OCI-LY1 (cell line): ENCODE results near the gene PRR3.

Source experiments
- H2AFZ ChIP-seq: fragments of 200-600 bp; sonication (generic), shearing (Covaris generic); 2 replicates; pipeline ENCODE4 v1.6.0; 2014; ENCODE audit warnings: antibody characterized with exemption, mild to moderate bottlenecking, low read length
- H3F3A ChIP-seq: fragments of 200-600 bp; sonication (generic), shearing (Covaris generic); 2 replicates; pipeline ENCODE4 v1.6.0; 2014; ENCODE audit warnings: mild to moderate bottlenecking, antibody characterized with exemption, low read length, moderate library complexity; ENCODE audit not compliant: insufficient read depth
- H3K27ac ChIP-seq: fragments of 200-600 bp; sonication (generic); 2 replicates; pipeline ENCODE4 v1.5.1; 2014; ENCODE audit warnings: low read length, mixed run types, mild to moderate bottlenecking, low read depth; ENCODE audit not compliant: poor library complexity, severe bottlenecking
- H3K27me3 ChIP-seq: fragments of 200-600 bp; sonication (generic); 2 replicates; pipeline ENCODE4 v1.6.0; 2014; ENCODE audit warnings: antibody characterized with exemption, mild to moderate bottlenecking, low read length, moderate library complexity; ENCODE audit not compliant: insufficient read depth
- H3K36me3 ChIP-seq: fragments of 200-600 bp; sonication (generic); 2 replicates; pipeline ENCODE4 v1.6.1; 2014; ENCODE audit warnings: mild to moderate bottlenecking, antibody characterized with exemption, low read length, moderate library complexity, mixed read lengths; ENCODE audit not compliant: insufficient read depth
- H3K4me1 ChIP-seq: fragments of 200-600 bp; sonication (generic); 2 replicates; pipeline ENCODE4 v1.5.1; 2014; ENCODE audit warnings: mild to moderate bottlenecking, low read length, moderate library complexity; ENCODE audit not compliant: insufficient read depth, severe bottlenecking
- H3K4me2 ChIP-seq: fragments of 200-600 bp; sonication (generic), shearing (Covaris generic); 2 replicates; pipeline ENCODE4 v1.6.1; 2014; ENCODE audit warnings: low read length
- H3K4me3 ChIP-seq: fragments of 200-600 bp; sonication (generic); 2 replicates; pipeline ENCODE4 v1.5.1; 2014; ENCODE audit warnings: low read length, low read depth, mild to moderate bottlenecking, mixed read lengths; ENCODE audit not compliant: poor library complexity, severe bottlenecking
- H3K79me2 ChIP-seq: fragments of 200-600 bp; shearing (Covaris generic); 2 replicates; pipeline ENCODE4 v1.6.1; 2016; ENCODE audit warnings: mixed run types, low read length, mixed read lengths; ENCODE audit not compliant: insufficient read depth
- H3K9ac ChIP-seq: fragments of 200-600 bp; sonication (generic), shearing (Covaris generic); 2 replicates; pipeline ENCODE4 v1.6.1; 2014; ENCODE audit warnings: mild to moderate bottlenecking, low read length, mixed read lengths
- H3K9me2 ChIP-seq: fragments of 200-600 bp; sonication (generic), shearing (Covaris generic); 2 replicates; pipeline ENCODE4 v1.6.1; 2014; ENCODE audit warnings: low read depth, mild to moderate bottlenecking, low read length, mixed read lengths
- H3K9me3 ChIP-seq: fragments of 200-600 bp; shearing (Covaris generic); 2 replicates; pipeline ENCODE4 v1.6.1; 2014; ENCODE audit warnings: low read length, mixed read lengths
- H4K20me1 ChIP-seq: fragments of 200-600 bp; sonication (generic), shearing (Covaris generic); 2 replicates; pipeline ENCODE4 v1.6.0; 2016; ENCODE audit warnings: mild to moderate bottlenecking, low read length; ENCODE audit not compliant: insufficient read depth
- EZH2 ChIP-seq: fragments of 200-600 bp; sonication (generic), shearing (Covaris generic); IDR thresholded peaks from 2 replicates; pipeline ENCODE4 v1.8.0; 2017; ENCODE audit warnings: borderline replicate concordance, mixed run types, mild to moderate bottlenecking, antibody characterized with exemption, low read length, moderate library complexity, mixed read lengths
- TF ChIP-seq, protein P1 (sequence below): fragments of 200-600 bp; sonication (generic), shearing (Covaris generic); IDR thresholded peaks from 2 replicates; pipeline ENCODE4 v1.5.1; 2017; ENCODE audit warnings: mild to moderate bottlenecking, antibody characterized with exemption, low read length, moderate library complexity, mixed read lengths

The PRR3 gene

DNA sequence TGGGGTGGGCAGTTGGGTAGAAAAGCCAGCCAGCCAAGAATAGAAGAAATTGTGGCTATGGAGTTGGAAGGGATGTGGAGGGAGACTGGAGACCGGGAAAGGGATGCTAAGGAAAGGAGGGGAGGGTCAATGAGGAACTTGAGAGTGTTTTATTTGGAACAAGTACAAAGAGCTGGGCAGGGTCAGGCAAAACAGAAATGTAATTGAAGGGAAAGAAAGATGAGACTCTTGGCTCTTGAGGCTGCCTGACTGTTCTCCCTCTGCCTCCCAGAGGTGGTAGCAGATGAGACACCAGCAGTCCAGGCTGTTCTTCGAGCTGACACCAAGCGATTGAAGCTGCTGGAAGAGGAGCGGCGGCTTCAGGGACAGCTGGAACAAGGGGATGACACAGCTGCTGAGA is 26.8 kb downstream of the PRR3 start:
- Histone ChIP-seq H3F3A (no peaks in the 10 kb centered on the region), H3K9me3 (no peaks in the 10 kb centered on the region), H3K36me3 (peaks cover 92% of the 10 kb centered on the region)

DNA sequence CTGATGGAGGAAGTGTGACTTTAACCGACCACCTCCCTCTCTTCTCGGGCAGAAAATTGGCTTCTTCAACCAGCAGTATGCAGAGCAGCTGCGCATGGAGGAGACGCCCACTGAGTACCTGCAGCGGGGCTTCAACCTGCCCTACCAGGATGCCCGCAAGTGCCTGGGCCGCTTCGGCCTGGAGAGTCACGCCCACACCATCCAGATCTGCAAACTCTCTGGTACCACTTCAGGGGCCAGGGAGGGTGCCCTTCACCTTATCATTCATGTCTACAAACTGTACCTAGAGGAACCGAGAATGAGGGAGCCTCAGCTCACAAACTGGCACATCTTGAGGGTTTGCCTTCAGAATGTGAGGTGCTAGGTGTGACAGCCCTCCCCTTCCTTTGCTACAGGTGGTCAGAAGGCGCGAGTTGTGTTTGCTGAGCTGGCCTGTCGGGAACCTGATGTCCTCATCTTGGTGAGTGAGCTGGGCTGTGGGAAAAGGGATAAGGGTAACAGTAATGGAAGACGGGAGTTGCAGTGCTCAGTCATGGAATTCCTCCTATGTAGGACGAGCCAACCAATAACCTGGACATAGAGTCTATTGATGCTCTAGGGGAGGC is 32.8 kb downstream of the PRR3 start:
- TF ChIP-seq, protein P1, sequence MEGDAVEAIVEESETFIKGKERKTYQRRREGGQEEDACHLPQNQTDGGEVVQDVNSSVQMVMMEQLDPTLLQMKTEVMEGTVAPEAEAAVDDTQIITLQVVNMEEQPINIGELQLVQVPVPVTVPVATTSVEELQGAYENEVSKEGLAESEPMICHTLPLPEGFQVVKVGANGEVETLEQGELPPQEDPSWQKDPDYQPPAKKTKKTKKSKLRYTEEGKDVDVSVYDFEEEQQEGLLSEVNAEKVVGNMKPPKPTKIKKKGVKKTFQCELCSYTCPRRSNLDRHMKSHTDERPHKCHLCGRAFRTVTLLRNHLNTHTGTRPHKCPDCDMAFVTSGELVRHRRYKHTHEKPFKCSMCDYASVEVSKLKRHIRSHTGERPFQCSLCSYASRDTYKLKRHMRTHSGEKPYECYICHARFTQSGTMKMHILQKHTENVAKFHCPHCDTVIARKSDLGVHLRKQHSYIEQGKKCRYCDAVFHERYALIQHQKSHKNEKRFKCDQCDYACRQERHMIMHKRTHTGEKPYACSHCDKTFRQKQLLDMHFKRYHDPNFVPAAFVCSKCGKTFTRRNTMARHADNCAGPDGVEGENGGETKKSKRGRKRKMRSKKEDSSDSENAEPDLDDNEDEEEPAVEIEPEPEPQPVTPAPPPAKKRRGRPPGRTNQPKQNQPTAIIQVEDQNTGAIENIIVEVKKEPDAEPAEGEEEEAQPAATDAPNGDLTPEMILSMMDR, result no peak
- TF ChIP-seq EZH2, result no peak
- Histone ChIP-seq H2AFZ (no peak overlapping the region), H4K20me1 (no peaks in the 10 kb centered on the region), H3K27ac (no peak overlapping the region), H3K27me3 (no peaks in the 10 kb centered on the region), H3K9me3 (no peaks in the 10 kb centered on the region), H3K9ac (no peak overlapping the region), H3F3A (no peaks in the 10 kb centered on the region), H3K4me2 (no peak overlapping the region), H3K36me3 (peaks cover 93% of the 10 kb centered on the region), H3K79me2 (no peaks in the 10 kb centered on the region), H3K9me2 (no peaks in the 10 kb centered on the region), H3K4me3 (no peak overlapping the region), H3K4me1 (no peaks in the 10 kb centered on the region)

More for the DNA sequence above, 26.8 kb downstream of the PRR3 start:
- no peak overlapping the region for H3K27ac ChIP-seq
- TF ChIP-seq EZH2, result no peak
- TF ChIP-seq, protein P1, result no peak
- no peaks in the 10 kb centered on the region for H3K4me1 ChIP-seq
- H4K20me1 ChIP-seq, result no peaks in the 10 kb centered on the region
- H2AFZ ChIP-seq, result no peak overlapping the region
- no peaks in the 10 kb centered on the region for H3K9me2 ChIP-seq
- H3K4me2 ChIP-seq, result no peak overlapping the region
- no peak overlapping the region for H3K9ac ChIP-seq
- H3K79me2 ChIP-seq, result no peaks in the 10 kb centered on the region
- no peak overlapping the region for H3K4me3 ChIP-seq
- no peaks in the 10 kb centered on the region for H3K27me3 ChIP-seq

DNA sequence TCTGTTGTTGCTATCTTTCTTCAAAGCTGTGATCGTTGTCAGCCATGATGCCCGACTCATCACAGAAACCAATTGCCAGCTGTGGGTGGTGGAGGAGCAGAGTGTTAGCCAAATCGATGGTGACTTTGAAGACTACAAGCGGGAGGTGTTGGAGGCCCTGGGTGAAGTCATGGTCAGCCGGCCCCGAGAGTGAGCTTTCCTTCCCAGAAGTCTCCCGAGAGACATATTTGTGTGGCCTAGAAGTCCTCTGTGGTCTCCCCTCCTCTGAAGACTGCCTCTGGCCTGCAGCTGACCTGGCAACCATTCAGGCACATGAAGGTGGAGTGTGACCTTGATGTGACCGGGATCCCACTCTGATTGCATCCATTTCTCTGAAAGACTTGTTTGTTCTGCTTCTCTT is 33.4 kb downstream of the PRR3 start:
- Histone ChIP-seq H4K20me1 (no peaks in the 10 kb centered on the region), H3K4me2 (no peak overlapping the region), H3K9me2 (no peaks in the 10 kb centered on the region), H3K27me3 (no peaks in the 10 kb centered on the region), H3K9me3 (no peaks in the 10 kb centered on the region), H3K4me1 (no peaks in the 10 kb centered on the region), H3F3A (no peaks in the 10 kb centered on the region), H3K79me2 (no peaks in the 10 kb centered on the region), H2AFZ (no peak overlapping the region), H3K4me3 (no peak overlapping the region), H3K36me3 (peaks cover 88% of the 10 kb centered on the region), H3K9ac (no peak overlapping the region), H3K27ac (no peak overlapping the region)
- TF ChIP-seq, protein P1, result no peak
- no peak for TF ChIP-seq EZH2
